Measurements from ENCODE around the gene SDF2L1. TPM values are rescaled to one million over a fixed set of nuclear protein-coding genes. Genes with fewer than 3 reads are reported as not detected.

The SDF2L1 gene
- total and polyA plus RNA-seq, 10 of the 15 experiments (the other 5 are each of a cell fraction or from before 2014, with no cell fraction given): 3.0 to 214 (median 55.5) TPM

GRCh38 chr22:21632931-21633330 is 9.2 kb upstream of the SDF2L1 start (continued):
- no peak for TF ChIP-seq EP300 (IDR thresholded peaks at IDR 0.05; ENCODE audit: borderline replicate concordance in 1 of 2, control insufficient read depth in 1 of 2, low read depth in 2 of 2, low read length in 2 of 2)
- no peak for TF ChIP-seq SMAD5 (IDR thresholded peaks at IDR 0.05; ENCODE audit: low read depth)
- no peak for TF ChIP-seq PAX8 (IDR thresholded peaks at IDR 0.05)

DNA sequence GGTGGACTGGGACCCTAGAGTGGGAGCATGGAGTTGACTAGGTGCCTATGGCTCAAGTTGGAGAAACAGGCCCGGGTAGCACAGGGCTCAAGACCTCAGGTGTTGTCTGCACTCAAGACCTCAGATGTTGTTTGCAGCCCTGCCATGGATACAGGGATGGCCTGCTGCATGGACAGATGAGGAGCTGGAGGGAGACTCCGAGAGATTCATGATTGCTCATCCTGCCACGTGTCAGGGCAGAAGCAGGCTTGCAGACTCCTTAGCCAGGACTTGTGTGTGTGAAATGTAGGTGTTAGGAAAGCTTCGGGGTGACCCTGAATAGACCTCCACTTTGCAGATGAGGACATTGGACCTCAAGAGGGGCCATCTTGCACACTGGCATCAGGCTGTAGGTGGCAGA is 8.6 kb upstream of the SDF2L1 start:
- intact Hi-C loops (cut with micrococcal nuclease; ENCODE audit: unreplicated experiment) (no loop called here), in situ Hi-C loops (cut with MboI) (no loop called here)
- TF ChIP-seq ZNF207 (IDR thresholded peaks at IDR 0.05; ENCODE audit: borderline replicate concordance): no peak
- no peak for TF ChIP-seq POLR2A (IDR thresholded peaks at IDR 0.05; ENCODE audit: low read depth, low read length)
- TF ChIP-seq MTA3 (IDR thresholded peaks at IDR 0.05; ENCODE audit: borderline replicate concordance, low read length): no peak
- no peak for TF ChIP-seq STAT1 (conservative IDR thresholded peaks at IDR 0.05)
- no peak for TF ChIP-seq RAD51 (IDR thresholded peaks at IDR 0.05)
- TF ChIP-seq FOXK2 (IDR thresholded peaks at IDR 0.05): no peak
- no peak for TF ChIP-seq TARDBP (IDR thresholded peaks at IDR 0.05; ENCODE audit: borderline replicate concordance)
- TF ChIP-seq, protein P1, sequence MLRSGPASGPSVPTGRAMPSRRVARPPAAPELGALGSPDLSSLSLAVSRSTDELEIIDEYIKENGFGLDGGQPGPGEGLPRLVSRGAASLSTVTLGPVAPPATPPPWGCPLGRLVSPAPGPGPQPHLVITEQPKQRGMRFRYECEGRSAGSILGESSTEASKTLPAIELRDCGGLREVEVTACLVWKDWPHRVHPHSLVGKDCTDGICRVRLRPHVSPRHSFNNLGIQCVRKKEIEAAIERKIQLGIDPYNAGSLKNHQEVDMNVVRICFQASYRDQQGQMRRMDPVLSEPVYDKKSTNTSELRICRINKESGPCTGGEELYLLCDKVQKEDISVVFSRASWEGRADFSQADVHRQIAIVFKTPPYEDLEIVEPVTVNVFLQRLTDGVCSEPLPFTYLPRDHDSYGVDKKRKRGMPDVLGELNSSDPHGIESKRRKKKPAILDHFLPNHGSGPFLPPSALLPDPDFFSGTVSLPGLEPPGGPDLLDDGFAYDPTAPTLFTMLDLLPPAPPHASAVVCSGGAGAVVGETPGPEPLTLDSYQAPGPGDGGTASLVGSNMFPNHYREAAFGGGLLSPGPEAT (IDR thresholded peaks at IDR 0.05; ENCODE audit: low read depth): no peak
- Histone ChIP-seq H3K79me2 (ENCODE audit: control insufficient read depth, insufficient read depth, low read length) (peaks cover 14% of the 10 kb centered on the region), H3K9me3 (replicated peaks; ENCODE audit: control insufficient read depth, insufficient read depth, low read length) (no peaks in the 10 kb centered on the region), H3K4me1 (ENCODE audit: control insufficient read depth, insufficient read depth, low read length) (peaks cover 4% of the 10 kb centered on the region; the same call in 1 of the 2 replicates), H3K4me3 (no peak overlapping the region), H3K27ac (ENCODE audit: control insufficient read depth, insufficient read depth) (no peak overlapping the region), H3K27me3 (replicated peaks in 1 of 2; ENCODE audit: control insufficient read depth in 2 of 2, insufficient read depth in 2 of 2, low read length in 1 of 2) (no peaks in the 10 kb centered on the region), H2AFZ (ENCODE audit: control insufficient read depth, low read depth, low read length) (no peak overlapping the region), H4K20me1 (ENCODE audit: control insufficient read depth, insufficient read depth) (no peaks in the 10 kb centered on the region), H3K36me3 (ENCODE audit: control insufficient read depth in 2 of 2, insufficient read depth in 2 of 2, low read length in 1 of 2) (no peaks in the 10 kb centered on the region), H3K9ac (ENCODE audit: control insufficient read depth, insufficient read depth, low read length) (no peak overlapping the region), H3K4me2 (ENCODE audit: control insufficient read depth, insufficient read depth) (no peak overlapping the region)
- FAIRE-seq: no peak
- ChIA-PET RAD21 (ENCODE audit: unreplicated experiment) (interaction anchor here (1.1 kb wide), 1 partner anchor 13 kb away, joined by 3 read pairs; no protein-coding TSS in a partner anchor), CTCF (no interaction called here), SMC1A (ENCODE audit: uncharacterized antibody, unreplicated experiment) (interaction anchor here (1.5 kb wide), 1 partner anchor 9 kb away, joined by 3 read pairs; no protein-coding TSS in a partner anchor), POLR2A (no interaction called here)
- no TSS peak for BruUV-seq (replicated peaks)
- ATAC-seq: no peak
- no peak for DNase-seq (ENCODE audit: low read depth, low spot score)
- 68% methylated on average over 4 of the region's 4 CpGs for WGBS (ENCODE audit: insufficient coverage, insufficient replicate concordance, low lambda C conversion rate, missing lambda C conversion rate)

All from GM12878 (cell line).